GM21619 (cell line): ENCODE measurements around the gene SPOCD1.

Experiments used
- ATAC-seq: cut with Tn5 transposase; IDR thresholded peaks from one replicate; pipeline ENCODE4 v1.9.1; 2021; ENCODE audit not compliant: unreplicated experiment

SPOCD1 gene

GRCh38 chr1:31742462-31743212 is 73.2 kb downstream of the SPOCD1 start:
- ATAC-seq, result no peak
